Measurements from ENCODE around the gene HDAC1.

DNA sequence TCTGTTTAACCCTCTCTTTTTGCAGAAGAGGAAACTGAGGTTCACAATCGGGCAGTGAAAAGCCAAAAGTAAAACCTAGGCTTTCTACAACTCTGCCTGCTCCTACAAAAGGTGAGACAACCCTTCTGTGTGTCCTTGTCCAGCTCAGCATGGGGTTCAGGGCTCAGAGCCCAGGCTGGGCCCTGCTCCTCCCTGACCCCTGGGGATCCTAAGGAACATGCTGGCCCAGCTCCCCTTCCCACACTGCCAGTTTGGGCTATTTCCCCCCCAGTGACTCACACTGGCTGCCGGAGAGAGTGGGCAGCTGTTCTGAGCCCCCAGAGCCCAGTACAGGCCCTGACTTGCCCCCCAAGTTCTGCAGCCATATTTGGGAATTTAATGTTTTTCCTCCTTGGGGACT lies 61.5 kb downstream of the HDAC1 start:
- TF ChIP-seq, protein P1, sequence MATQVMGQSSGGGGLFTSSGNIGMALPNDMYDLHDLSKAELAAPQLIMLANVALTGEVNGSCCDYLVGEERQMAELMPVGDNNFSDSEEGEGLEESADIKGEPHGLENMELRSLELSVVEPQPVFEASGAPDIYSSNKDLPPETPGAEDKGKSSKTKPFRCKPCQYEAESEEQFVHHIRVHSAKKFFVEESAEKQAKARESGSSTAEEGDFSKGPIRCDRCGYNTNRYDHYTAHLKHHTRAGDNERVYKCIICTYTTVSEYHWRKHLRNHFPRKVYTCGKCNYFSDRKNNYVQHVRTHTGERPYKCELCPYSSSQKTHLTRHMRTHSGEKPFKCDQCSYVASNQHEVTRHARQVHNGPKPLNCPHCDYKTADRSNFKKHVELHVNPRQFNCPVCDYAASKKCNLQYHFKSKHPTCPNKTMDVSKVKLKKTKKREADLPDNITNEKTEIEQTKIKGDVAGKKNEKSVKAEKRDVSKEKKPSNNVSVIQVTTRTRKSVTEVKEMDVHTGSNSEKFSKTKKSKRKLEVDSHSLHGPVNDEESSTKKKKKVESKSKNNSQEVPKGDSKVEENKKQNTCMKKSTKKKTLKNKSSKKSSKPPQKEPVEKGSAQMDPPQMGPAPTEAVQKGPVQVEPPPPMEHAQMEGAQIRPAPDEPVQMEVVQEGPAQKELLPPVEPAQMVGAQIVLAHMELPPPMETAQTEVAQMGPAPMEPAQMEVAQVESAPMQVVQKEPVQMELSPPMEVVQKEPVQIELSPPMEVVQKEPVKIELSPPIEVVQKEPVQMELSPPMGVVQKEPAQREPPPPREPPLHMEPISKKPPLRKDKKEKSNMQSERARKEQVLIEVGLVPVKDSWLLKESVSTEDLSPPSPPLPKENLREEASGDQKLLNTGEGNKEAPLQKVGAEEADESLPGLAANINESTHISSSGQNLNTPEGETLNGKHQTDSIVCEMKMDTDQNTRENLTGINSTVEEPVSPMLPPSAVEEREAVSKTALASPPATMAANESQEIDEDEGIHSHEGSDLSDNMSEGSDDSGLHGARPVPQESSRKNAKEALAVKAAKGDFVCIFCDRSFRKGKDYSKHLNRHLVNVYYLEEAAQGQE (IDR thresholded peaks at IDR 0.05) = no peak
- TF ChIP-seq, protein P2, sequence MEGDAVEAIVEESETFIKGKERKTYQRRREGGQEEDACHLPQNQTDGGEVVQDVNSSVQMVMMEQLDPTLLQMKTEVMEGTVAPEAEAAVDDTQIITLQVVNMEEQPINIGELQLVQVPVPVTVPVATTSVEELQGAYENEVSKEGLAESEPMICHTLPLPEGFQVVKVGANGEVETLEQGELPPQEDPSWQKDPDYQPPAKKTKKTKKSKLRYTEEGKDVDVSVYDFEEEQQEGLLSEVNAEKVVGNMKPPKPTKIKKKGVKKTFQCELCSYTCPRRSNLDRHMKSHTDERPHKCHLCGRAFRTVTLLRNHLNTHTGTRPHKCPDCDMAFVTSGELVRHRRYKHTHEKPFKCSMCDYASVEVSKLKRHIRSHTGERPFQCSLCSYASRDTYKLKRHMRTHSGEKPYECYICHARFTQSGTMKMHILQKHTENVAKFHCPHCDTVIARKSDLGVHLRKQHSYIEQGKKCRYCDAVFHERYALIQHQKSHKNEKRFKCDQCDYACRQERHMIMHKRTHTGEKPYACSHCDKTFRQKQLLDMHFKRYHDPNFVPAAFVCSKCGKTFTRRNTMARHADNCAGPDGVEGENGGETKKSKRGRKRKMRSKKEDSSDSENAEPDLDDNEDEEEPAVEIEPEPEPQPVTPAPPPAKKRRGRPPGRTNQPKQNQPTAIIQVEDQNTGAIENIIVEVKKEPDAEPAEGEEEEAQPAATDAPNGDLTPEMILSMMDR (IDR thresholded peaks at IDR 0.05; ENCODE audit: low read depth, low read length, missing input control) = no peak
- no peak for TF ChIP-seq RAD21 (IDR thresholded peaks at IDR 0.05)
- no peak for TF ChIP-seq TAF1 (conservative IDR thresholded peaks at IDR 0.05)
- TF ChIP-seq, protein P3, sequence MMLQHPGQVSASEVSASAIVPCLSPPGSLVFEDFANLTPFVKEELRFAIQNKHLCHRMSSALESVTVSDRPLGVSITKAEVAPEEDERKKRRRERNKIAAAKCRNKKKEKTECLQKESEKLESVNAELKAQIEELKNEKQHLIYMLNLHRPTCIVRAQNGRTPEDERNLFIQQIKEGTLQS (IDR thresholded peaks at IDR 0.05) = no peak
- no peak for TF ChIP-seq JUND (IDR thresholded peaks at IDR 0.05)
- TF ChIP-seq, protein P4, sequence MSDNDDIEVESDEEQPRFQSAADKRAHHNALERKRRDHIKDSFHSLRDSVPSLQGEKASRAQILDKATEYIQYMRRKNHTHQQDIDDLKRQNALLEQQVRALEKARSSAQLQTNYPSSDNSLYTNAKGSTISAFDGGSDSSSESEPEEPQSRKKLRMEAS (IDR thresholded peaks at IDR 0.05) = no peak
- TF ChIP-seq RXRA (IDR thresholded peaks at IDR 0.05) = no peak
- no peak for TF ChIP-seq YY1 (IDR thresholded peaks at IDR 0.05)
- TF ChIP-seq, protein P5, sequence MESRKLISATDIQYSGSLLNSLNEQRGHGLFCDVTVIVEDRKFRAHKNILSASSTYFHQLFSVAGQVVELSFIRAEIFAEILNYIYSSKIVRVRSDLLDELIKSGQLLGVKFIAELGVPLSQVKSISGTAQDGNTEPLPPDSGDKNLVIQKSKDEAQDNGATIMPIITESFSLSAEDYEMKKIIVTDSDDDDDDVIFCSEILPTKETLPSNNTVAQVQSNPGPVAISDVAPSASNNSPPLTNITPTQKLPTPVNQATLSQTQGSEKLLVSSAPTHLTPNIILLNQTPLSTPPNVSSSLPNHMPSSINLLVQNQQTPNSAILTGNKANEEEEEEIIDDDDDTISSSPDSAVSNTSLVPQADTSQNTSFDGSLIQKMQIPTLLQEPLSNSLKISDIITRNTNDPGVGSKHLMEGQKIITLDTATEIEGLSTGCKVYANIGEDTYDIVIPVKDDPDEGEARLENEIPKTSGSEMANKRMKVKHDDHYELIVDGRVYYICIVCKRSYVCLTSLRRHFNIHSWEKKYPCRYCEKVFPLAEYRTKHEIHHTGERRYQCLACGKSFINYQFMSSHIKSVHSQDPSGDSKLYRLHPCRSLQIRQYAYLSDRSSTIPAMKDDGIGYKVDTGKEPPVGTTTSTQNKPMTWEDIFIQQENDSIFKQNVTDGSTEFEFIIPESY (IDR thresholded peaks at IDR 0.05) = no peak
- TF ChIP-seq GABPA (IDR thresholded peaks at IDR 0.05 in 1 of 2, conservative IDR thresholded peaks at IDR 0.05 in 1 of 2) = no peak
- TF ChIP-seq EGR1 (IDR thresholded peaks at IDR 0.05; ENCODE audit: low read depth in 2 of 2) = no peak

Measured in liver (tissue), 3 donors.